ENCODE data around the gene DENND4B. TPM values are rescaled to one million over a fixed set of nuclear protein-coding genes. Genes with fewer than 3 reads are reported as not detected.

The DENND4B gene
- total and polyA plus RNA-seq, 10 of the 15 experiments (the other 5 are each of a cell fraction or from before 2014, with no cell fraction given), result 12.0 to 74.8 (median 22.7) TPM

- TF ChIP-seq ZNF687 (IDR thresholded peaks at IDR 0.05) (no peak; the same call in 1 of the 2 replicates), NR2C1 (IDR thresholded peaks at IDR 0.05) (peak; percentile 58), SMAD5 (IDR thresholded peaks at IDR 0.05; ENCODE audit: low read depth) (peak; percentile 47; the same call in 1 of the 2 replicates), IKZF2 (IDR thresholded peaks at IDR 0.05) (peak; percentile 55 to 72; a peak in 3 of 4 replicates)
Measured at GRCh38 chr1:153945795-153946621, 510 bp downstream of the DENND4B start (continued).

- FAIRE-seq (peak; percentile 98), DNase-seq (ENCODE audit: low read depth, low spot score) (no peak), ATAC-seq (peak; percentile 70)
- Histone ChIP-seq H3K9me3 (replicated peaks; ENCODE audit: control insufficient read depth, insufficient read depth, low read length) (no peaks in the 10 kb centered on the region), H3K4me1 (ENCODE audit: control insufficient read depth, insufficient read depth, low read length) (peaks cover 21% of the 10 kb centered on the region), H3K79me2 (ENCODE audit: control insufficient read depth, insufficient read depth, low read length) (peaks cover 28% of the 10 kb centered on the region), H3K4me2 (ENCODE audit: control insufficient read depth, insufficient read depth) (peak overlapping the region; percentile 100), H2AFZ (ENCODE audit: control insufficient read depth, low read depth, low read length) (peak overlapping the region; percentile 62), H3K27ac (ENCODE audit: control insufficient read depth, insufficient read depth) (peak overlapping the region; percentile 95), H3K9ac (ENCODE audit: control insufficient read depth, insufficient read depth, low read length) (peak overlapping the region; percentile 99), H3K27me3 (replicated peaks in 1 of 2; ENCODE audit: control insufficient read depth in 2 of 2, insufficient read depth in 2 of 2, low read length in 1 of 2) (no peaks in the 10 kb centered on the region), H4K20me1 (ENCODE audit: control insufficient read depth, insufficient read depth) (no peaks in the 10 kb centered on the region), H3K4me3 (peak overlapping the region; percentile 100), H3K36me3 (ENCODE audit: control insufficient read depth in 2 of 2, insufficient read depth in 2 of 2, low read length in 1 of 2) (peaks cover 21 to 22% of the 10 kb centered on the region in 2 experiments; a peak in 3 of 4 replicates)
- intact Hi-C loops (cut with micrococcal nuclease; ENCODE audit: unreplicated experiment), result loop anchor here (1.0 to 2.0 kb wide), 2 partner anchors 22 kb away; partner anchors contain the start of genes CREB3L4 and GATAD2B
- ChIA-PET CTCF (interaction anchor here (0.6 to 4.8 kb wide), 13 partner anchors 11 to 267 kb away, joined by 3 to 54 read pairs (median 8); partner anchors contain the start of genes CREB3L4, CRTC2, GATAD2B and NPR1), RAD21 (ENCODE audit: unreplicated experiment) (interaction anchor here (0.9 to 4.9 kb wide), 25 partner anchors 11 to 253 kb away, joined by 3 to 55 read pairs (median 5); partner anchors contain the start of genes CREB3L4, CRTC2, GATAD2B and JTB), SMC1A (ENCODE audit: uncharacterized antibody, unreplicated experiment) (interaction anchor here (0.7 to 4.5 kb wide), 25 partner anchors 9 to 273 kb away, joined by 3 to 59 read pairs (median 5); partner anchors contain the start of genes CREB3L4, GATAD2B, JTB and RAB13), POLR2A (interaction anchor here (0.9 to 5.3 kb wide), 14 partner anchors 9 to 311 kb away, joined by 3 to 83 read pairs (median 8); partner anchors contain the start of genes CHTOP, CREB3L4, GATAD2B and JTB)
- BruUV-seq (replicated peaks), result no TSS peak
- in situ Hi-C loops (cut with MboI), result no loop called here
- under 1% methylated on average over 12 of the region's 12 CpGs for WGBS (ENCODE audit: insufficient coverage, insufficient replicate concordance, low lambda C conversion rate, missing lambda C conversion rate)
- TF ChIP-seq POU2F2 (IDR thresholded peaks at IDR 0.05; ENCODE audit: borderline replicate concordance, low read depth, low read length), result 0 out of 3 replicates have a peak, but pooled peaks have one; percentile 53
- TF ChIP-seq ETV6 (conservative IDR thresholded peaks at IDR 0.05 in 1 of 2, IDR thresholded peaks at IDR 0.05 in 1 of 2; ENCODE audit: borderline replicate concordance in 1 of 2, low read depth in 1 of 2), result peak in 1 of 2 experiments; percentile 88; a peak in 2 of 4 replicates
- TF ChIP-seq TCF12 (IDR thresholded peaks at IDR 0.05; ENCODE audit: low read depth, low read length), result 0 out of 2 replicates have a peak, but pooled peaks have one; percentile 11
- peak; percentile 88 for TF ChIP-seq MLLT1 (IDR thresholded peaks at IDR 0.05)
- TF ChIP-seq NFYA (IDR thresholded peaks at IDR 0.05; ENCODE audit: borderline replicate concordance, low read depth, low read length), result no peak
- TF ChIP-seq CBFB (IDR thresholded peaks at IDR 0.05; ENCODE audit: low read depth), result 0 out of 2 replicates have a peak, but pooled peaks have one; percentile 14
- TF ChIP-seq TAF1 (IDR thresholded peaks at IDR 0.05; ENCODE audit: borderline replicate concordance, low read depth, low read length), result 0 out of 2 replicates have a peak, but pooled peaks have one; percentile 28
- TF ChIP-seq EGR1 (IDR thresholded peaks at IDR 0.05; ENCODE audit: borderline replicate concordance in 1 of 2, low read depth in 2 of 2, low read length in 2 of 2), result peak in 1 of 2 experiments; percentile 32; a peak in 1 of 3 replicates
- TF ChIP-seq SPI1 (IDR thresholded peaks at IDR 0.05; ENCODE audit: borderline replicate concordance, insufficient read depth, low read depth, low read length), result peak; percentile 75
Measured at GRCh38 chr1:153945131-153945794, 1.3 kb downstream of the DENND4B start.

All from GM12878 (cell line).